Activated CD8-positive, alpha-beta memory T cell treated with anti-CD3 and anti-CD28 coated beads for 36 hours (primary cell): ENCODE measurements around the gene CDH23. TPM values are rescaled to one million over a fixed set of nuclear protein-coding genes. Genes with fewer than 3 reads are reported as not detected.

Experiments
- CTCF ChIA-PET: fragments of 350-600 bp; sonication (Branson Sonifier 250); formaldehyde crosslinking; loops from one replicate; lab custom pipeline; 2021; ENCODE audit warnings: antibody characterized with exemption; lab: Charles Lee
- POLR2A ChIA-PET: fragments of 350-600 bp; sonication (Branson Sonifier 250); formaldehyde crosslinking; loops from one replicate; lab custom pipeline; 2021; ENCODE audit warnings: antibody characterized with exemption; lab: Charles Lee
- total RNA-seq, 2 experiments: library from RNA; stranded (reverse); gene quantifications; one replicate each; pipeline ENCODE4 v1.2.3, GENCODE V29; 2021

The CDH23 gene
- total RNA-seq, 2 experiments from 2014 or later, result 0.25 to 0.55 TPM

DNA sequence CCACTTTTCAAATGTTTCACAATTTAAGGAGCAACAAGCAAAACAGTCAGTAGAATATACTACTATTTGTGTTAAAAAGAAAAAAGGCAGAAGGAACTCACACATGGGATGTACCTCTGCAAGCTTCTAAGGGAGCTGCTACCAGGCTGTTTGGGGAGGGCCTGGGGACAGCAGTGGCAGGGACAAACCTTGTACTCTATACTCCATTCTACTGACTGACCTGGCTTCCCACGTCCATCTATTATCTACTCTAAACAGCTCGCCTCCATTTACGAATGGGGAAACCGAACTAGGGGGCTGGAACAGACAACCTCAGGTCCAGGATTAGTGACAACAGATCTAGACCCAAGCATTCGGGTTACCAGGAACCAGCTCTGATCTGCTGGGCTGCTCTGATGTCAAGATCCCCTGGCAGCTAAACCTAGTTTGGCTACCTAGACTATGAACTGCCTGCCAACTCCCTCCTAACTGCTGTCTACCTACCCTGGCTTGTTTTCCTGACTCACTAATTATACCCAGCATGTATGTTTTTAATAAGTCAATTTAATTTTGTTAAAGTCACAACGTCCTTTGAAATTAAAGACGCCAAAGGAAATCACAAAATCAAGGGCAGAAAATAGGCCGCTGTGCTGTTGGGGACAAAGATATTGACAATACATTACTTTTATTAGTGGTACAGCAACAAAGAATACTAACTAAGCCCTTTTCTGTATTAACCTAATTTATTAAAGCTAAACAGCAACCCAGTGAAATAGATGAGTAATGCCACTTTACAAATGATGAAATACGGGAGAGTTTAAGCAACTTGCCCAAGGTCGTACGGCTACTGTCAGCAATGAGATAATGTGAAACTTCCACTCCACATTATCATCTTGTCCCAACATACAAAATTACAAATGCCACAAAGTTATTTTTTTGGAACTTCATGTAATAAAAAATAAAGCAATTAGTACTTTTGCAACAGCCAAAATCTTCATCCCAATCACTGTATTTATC lies 449.0 kb downstream of the CDH23 start:
- ChIA-PET CTCF (no interaction called here), POLR2A (no interaction called here)

DNA sequence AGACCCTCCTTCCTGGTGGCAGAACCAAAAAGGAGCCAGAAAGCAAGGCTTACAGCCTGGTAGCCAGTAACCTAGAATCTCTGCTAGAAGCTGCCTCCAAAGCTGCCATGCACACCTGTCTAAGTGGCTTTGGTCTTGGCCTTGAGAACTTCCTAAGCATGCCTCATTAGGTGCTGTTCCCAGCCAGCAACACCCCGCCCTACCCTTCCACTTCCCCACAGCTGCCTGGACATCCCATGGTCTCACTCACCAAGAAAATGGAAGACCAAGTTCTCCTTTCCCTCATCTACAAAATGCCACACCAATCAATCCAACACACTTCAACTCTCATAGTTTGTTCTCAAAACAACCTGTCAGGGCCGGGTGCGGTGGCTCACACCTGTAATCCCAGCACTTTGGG lies 450.1 kb downstream of the CDH23 start:
- ChIA-PET POLR2A (no interaction called here), CTCF (no interaction called here)

DNA sequence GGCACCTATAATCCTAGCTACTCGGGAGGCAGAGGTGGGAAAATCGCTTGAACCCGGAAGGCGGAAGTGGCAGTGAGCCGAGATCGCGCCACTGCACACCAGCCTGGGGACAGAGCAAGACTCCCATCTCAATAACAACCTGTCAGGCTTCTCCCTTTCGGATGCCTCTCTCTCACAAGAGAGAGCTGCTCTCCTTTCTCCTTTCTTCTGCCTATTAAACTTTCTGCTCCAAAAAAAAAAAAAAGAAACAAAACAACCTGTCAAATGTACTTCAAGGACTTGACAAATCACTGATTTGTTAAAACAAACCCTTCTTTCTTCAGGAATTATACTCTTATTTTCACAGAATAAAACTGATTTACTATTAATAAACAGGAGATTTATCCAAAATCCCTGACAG lies 450.7 kb downstream of the CDH23 start:
- ChIA-PET POLR2A (no interaction called here), CTCF (no interaction called here)

DNA sequence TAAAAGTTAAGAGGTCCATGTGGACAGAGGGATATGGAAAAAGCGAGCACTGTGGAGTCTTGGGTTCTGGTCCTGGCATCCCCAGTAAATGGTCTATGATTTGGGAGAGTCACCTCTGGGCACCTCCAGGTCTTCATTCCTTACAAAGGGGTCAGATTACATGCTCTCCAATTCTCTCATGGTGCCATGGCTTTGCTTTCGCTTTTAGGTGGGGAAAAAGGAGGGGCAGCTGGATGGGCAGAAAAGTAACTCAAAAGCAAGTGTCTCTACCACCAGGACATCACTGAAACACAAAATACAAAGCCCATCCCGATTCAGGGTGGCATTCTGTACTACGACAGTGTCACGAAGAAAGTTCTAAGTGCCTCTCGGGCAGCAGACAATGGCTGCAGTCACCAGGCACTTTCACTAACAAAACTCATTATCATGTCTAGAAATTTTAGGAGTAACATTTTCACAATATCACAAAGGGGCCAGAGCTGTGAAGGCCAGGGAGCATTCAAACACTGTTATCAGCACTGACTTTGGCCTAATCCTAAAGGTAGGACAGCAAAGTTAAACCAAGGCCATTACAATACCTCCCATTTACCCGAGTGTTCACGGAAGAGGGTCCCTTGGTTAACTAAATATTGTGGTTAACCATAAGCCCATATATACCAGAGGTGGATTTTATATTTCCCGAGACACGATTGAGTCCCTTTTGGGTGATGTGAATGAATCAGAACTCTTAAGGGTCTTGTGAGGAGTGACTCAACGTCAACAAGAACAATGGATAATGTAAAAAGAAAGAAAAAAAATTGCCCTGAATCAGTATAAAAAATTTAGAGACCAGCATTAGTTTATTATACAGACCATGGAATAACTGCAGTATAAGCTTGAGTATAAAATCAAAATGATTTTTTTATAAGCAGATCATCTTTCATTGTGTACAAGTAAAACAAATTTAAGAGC lies 451.9 kb downstream of the CDH23 start:
- POLR2A ChIA-PET, result no interaction called here
- CTCF ChIA-PET, result no interaction called here

DNA sequence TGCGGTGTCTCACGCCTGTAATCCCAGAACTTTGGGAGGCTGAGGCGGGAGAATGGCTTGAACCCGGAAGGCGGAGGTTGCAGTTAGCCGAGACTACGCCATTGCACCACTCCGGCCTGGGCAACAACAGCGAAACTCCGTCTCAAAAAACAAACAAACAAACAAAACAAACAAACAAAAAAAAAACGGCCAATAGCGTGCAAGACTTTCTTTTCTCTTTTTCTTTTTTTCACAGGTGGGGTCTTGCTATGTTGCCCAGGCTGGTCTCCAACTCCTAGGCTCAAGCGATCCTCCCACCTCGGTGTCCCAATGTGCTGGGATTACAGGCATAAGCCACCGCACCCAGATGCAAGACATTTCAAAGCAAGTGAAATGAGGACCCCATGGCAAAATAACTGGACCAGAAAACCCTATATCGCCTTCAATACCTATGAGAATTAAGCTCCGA lies 452.8 kb downstream of the CDH23 start:
- POLR2A ChIA-PET, result no interaction called here
- CTCF ChIA-PET, result interaction anchor here (1.6 kb wide), 1 partner anchor 199 kb away, joined by 4 read pairs; no protein-coding TSS in a partner anchor

DNA sequence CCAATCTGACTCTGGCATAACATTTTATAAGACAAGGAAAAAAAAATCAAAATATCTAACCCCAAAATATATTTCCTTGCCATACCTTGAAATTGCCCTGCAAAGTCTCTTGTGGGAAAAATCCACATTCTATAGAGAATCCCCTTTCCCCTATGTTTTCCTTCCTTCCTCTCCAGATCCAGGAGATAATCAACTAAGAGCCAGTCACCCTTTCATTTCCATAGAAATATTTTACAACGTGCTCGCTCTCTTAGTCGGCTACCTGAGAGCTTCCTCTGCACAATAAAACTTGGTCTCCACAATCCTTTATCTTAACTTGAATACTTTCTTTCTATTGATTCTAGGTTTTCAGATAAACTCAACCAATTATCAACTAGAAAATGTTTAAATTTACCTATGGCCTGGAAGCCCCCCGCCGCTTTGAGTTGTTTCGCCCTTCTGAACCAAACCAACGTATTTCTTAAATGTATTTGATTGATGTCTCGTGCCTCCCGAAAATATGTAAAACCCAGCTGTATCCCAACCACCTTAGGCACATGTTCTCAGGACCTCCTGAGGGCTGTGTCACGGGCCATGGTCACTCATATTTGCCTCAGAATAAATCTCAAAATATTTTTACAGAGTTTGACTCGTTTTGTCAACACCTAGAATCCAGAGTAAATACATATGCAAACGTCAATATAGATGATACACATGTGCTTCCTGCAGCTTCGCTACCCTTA lies 453.5 kb downstream of the CDH23 start:
- ChIA-PET POLR2A (interaction anchor here (0.5 kb wide), 1 partner anchor 751 kb away, joined by 6 read pairs; no protein-coding TSS in a partner anchor), CTCF (interaction anchor here (0.6 to 2.0 kb wide), 4 partner anchors 8 to 910 kb away, joined by 3 to 9 read pairs (median 4); no protein-coding TSS in a partner anchor)

DNA sequence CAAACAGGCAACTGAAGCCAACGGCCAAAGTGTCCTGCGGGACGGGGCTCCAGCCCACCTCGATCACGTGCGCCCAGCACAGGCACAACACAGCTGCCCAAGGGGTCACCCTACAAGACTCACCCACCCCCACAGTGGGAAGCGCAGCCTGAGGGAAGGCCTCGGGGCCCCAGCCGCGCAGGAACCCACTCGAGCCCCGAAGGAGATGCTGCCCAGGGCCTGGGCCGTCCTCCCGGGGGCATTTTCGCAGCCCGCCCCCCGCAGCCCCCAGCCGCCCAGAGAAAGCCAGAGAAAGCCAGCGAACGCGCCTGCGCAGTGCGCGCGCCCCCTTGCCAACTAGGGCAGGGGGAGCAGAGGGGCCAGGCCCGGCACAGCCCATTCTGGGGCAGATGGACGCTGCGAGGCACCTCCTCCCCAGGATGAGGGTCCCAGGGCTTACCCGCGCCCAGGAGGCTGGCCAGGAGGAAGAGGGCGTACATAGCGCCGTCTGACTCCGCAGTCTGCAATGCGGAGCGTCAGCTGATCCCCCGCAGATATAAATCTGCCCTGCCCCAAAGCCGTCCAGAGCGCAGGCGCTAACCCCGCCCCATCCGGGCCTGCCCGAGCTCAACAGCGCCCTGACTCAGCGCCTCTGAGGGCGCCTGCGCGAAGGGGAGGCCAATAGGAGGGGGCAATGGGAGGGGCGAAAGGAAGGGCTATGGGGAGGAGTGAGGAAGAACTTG lies 454.2 kb downstream of the CDH23 start, which contains the start of gene PSAP:
Gene PSAP (minus strand): TSS at position 509 of the 722 bp plus-strand sequence. CDS start 30 bp downstream, at position 479.
- ChIA-PET CTCF (interaction anchor here (0.6 to 2.0 kb wide), 4 partner anchors 9 to 909 kb away, joined by 3 to 9 read pairs (median 4); no protein-coding TSS in a partner anchor), POLR2A (interaction anchor here (0.5 to 1.0 kb wide), 5 partner anchors 12 to 750 kb away, joined by 3 to 6 read pairs (median 6); no protein-coding TSS in a partner anchor)

DNA sequence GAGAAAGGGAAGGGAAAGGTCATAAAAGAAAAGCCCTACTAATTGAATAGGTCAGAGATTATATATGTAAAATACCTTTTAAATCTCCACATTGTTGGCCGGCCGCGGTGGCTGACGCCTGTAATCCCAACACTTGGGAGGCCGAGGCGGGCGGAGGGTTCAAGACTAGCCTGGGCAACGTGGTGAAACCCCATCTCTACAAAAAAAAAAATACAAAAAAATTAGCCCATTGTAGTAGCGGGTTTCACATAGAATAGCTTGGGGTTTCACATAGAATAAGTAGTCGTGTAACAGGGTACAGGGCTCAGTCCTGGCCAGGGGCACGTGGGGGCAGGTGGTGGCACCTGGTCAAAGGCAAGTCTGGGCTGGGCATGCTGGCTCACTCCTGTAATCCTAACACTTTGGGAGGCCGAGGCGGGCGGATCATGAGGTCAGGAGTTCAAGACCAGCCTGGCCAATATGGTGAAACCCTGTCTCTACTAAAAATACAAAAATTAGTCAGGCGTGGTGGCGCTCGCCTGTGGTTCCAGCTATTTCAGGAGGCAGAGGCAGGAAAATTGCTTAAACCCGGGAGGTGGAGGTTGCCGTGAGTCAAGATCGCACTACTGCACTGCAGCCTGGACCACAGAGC lies 454.9 kb downstream of the CDH23 start:
- ChIA-PET CTCF (interaction anchor here (0.6 to 2.0 kb wide), 4 partner anchors 9 to 1339 kb away, joined by 3 to 9 read pairs (median 4); no protein-coding TSS in a partner anchor), POLR2A (interaction anchor here (0.5 to 1.0 kb wide), 4 partner anchors 13 to 321 kb away, joined by 3 to 6 read pairs (median 4); no protein-coding TSS in a partner anchor)

DNA sequence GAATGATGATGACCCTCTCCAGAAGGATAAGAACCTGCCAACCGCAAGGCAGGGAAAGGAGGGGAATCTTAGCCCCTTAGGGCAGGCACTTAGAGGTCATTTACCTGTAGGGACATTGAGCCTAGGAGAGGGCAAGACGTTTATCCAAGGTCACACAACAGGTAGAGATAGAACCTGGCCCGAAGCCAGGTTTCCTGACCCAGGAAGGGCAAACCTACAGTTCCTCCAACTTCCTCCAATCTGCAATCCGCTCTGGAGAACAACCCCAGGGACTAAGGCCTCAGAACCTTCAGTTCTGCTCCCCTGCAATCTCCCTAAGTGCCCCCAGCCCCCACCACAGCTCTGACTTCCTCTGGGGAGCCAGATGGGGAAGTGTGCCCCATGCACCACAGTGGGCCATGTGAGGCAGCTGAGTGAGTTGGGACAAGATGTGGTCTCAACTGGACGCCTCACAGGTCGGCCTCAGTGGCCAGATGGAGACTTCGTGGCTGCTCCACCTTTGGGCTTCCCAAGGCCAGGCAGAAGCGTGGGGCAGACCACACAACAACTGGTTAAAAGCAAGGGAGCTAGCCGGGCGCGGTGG lies 455.7 kb downstream of the CDH23 start:
- POLR2A ChIA-PET, result interaction anchor here (0.6 kb wide), 1 partner anchor 196 kb away, joined by 3 read pairs; no protein-coding TSS in a partner anchor
- CTCF ChIA-PET, result interaction anchor here (0.5 to 0.6 kb wide), 2 partner anchors 66 to 1338 kb away, joined by 3 read pairs; no protein-coding TSS in a partner anchor

DNA sequence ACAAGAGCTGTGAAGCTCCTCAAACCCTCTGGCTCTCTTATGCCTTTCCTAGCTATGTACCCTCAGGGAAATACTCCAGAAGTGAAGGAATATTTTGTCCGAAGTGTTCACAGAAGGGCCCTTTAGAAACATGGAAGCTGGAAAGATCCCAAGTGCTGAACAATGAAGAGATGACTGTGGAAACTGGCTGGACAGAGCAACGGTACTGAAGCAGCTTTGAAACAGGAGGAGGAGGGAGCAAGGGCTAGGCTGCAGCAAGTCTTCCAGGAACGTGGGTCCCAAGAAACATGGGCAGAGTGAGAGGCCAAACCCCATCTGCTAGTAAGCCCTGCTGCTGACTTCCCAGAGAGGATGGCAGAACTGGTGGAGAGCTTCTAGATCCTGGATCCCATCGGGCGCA lies 457.3 kb downstream of the CDH23 start:
- ChIA-PET POLR2A (no interaction called here), CTCF (no interaction called here)

DNA sequence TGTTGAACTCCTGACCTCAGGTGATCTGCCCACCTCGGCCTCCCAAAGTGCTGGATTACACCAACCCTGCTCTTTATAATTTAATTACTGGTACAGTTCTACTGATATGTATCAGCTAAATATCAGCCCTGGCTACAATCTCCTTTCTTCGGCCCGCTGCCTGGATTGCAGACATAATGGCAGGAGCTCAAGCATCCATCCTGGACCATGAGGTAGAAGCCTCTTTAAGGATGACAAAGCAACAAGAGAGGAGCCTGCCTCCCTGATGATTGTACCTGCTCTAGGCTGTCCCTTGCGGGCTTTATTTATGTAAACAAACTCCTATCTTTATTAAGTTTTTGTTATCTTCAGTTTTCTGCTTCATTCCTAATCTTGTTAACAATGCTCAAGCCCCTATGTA lies 459.9 kb downstream of the CDH23 start:
- POLR2A ChIA-PET, result no interaction called here
- CTCF ChIA-PET, result interaction anchor here (0.7 kb wide), 1 partner anchor 40 kb away, joined by 3 read pairs; no protein-coding TSS in a partner anchor

DNA sequence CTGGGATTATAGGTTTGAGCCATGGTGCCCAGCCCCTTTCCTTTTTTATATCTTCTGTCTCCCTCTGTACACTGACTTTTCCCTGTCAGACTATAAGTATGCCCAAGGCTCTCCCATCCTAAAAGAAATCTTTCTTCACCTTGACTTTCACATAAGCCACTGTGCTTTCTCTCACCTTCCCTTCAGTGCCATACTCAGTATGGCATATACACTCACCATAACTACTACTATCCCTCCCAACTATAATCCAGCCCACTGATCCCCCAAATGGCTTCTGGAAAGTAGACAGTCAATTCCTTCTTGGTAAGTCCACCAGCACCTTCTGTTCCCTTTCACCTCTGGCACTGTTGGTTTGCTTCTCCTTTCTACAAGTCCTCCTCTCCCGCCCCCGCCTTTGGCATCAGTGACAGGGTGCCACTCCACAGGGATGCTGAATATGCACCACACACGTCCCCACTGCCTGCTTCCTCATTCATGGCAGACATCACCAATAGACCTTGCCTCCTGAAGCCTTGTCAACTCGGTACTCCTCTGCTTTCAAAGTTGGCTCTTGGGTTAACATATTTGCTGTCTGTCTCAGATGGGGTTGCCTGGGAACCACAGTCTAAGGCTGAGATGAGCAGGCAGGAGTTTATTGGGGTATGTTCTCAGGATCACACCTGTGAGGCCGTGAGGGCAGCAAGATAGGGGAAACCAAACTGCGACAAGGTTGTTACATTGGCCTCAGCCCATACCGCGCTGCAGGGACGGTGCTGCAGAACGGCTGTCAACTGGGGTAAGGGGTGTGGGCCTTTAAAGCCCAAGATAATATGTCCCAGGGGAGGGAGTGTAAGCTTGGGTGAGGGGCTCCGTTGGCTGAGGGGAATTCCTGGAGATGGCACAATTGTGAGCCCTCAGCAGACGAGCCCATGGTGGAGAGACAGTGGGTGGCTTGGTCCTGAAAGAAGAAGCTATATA lies 461.5 kb downstream of the CDH23 start:
- POLR2A ChIA-PET, result no interaction called here
- CTCF ChIA-PET, result interaction anchor here (0.9 kb wide), 1 partner anchor 21 kb away, joined by 5 read pairs; no protein-coding TSS in a partner anchor

DNA sequence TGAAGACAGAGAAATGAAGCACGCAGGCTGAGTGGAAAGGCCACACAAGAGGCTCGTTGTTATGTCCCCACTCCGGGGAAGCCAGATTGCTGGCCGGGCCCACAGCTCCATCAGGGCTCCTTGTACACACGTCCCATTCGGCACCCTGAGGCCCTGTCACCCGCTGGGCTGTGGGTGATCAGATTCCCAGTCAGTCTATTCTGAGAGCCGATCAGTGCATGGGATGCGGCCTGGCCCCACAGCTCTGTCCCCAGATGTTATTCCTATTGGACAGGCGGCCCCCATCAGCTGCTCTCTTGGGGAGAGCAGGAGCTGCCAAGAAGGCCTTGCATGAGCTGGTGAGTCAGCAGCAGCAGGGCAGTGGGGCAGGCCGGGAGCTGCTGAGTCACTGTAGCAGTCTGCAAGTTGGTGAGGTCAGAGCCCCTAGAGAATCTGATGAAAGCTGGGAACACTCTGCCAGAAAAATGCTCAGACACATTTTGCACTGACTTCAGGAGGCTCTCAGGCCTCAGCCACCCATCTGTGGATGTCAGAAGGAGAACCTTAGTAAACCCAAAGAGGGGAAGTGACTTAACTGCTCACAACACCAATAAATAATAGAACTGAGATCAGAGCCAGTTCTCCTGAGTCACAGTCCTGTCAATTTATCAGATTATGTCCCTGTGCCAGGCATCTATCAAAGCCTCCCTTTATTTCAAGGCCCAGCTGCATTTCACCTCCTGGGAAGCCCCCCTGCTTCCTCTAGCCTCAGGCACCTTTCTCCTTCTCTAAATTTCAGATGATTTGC lies 463.7 kb downstream of the CDH23 start:
- POLR2A ChIA-PET, result no interaction called here
- CTCF ChIA-PET, result interaction anchor here (1.1 to 1.3 kb wide), 3 partner anchors 22 to 36 kb away, joined by 3 read pairs; no protein-coding TSS in a partner anchor

DNA sequence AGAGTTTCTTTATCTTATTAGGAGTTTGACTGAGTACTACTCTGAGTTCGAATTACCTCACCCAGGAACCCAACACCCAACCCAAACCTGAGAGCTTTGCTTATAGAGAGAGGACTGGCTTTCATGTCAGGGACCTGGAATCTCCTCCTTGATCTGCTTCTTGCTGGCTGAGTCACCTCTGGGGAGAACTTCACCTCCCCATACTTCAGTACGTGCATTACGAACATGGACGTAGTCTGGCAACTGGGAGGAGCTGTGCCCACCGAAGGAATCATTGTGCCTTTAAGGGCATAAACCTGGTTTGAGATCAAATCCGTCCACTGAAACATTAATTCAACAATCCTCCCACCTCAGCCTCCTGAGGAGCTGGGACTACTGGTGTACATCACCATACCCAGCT lies 466.5 kb downstream of the CDH23 start:
- ChIA-PET CTCF (interaction anchor here (0.6 kb wide), 1 partner anchor 360 kb away, joined by 3 read pairs; no protein-coding TSS in a partner anchor), POLR2A (no interaction called here)
